HepG2 (cell line): ENCODE measurements around the gene LRRC15. TPM values are rescaled to one million over a fixed set of nuclear protein-coding genes. Genes with fewer than 3 reads are reported as not detected.
A peak's percentile ranks its signal among the peaks of the same experiment; 100 is the strongest.

Experiments
- ATF7 ChIP-seq, 2 experiments: fragments of 450-650 bp in 1 of 2; sonication (generic) in 1 of 2; formaldehyde crosslinking in 1 of 2; IDR thresholded peaks; 2 replicates each; pipeline versions ENCODE4 v1.4.0 to v1.6.1; 2016 to 2020; ENCODE audit warnings: antibody characterized with exemption in 1 of 2, mild to moderate bottlenecking in 1 of 2, missing genetic modification reagents in 1 of 2
- CC2D1A ChIP-seq: sonication (generic); formaldehyde crosslinking; IDR thresholded peaks from 2 replicates; pipeline ENCODE4 v1.8.1; 2023; ENCODE audit warnings: mild to moderate bottlenecking, missing genetic modification reagents
- ESRRA ChIP-seq: sonication (generic); formaldehyde crosslinking; IDR thresholded peaks from 2 replicates; pipeline ENCODE4 v1.5.1; 2020; ENCODE audit warnings: mild to moderate bottlenecking, low read depth, missing genetic modification reagents
- HNRNPUL1 ChIP-seq: fragments of 200-400 bp; formaldehyde crosslinking; IDR thresholded peaks from 2 replicates; pipeline ENCODE4 v1.6.1; 2017; ENCODE audit warnings: low read depth, mild to moderate bottlenecking, low read length, moderate library complexity
- KDM2A ChIP-seq: sonication (generic); formaldehyde crosslinking; IDR thresholded peaks from 2 replicates; pipeline ENCODE4 v1.4.0; 2020; ENCODE audit warnings: low read depth, missing genetic modification reagents, borderline replicate concordance
- KLF13 ChIP-seq: sonication (generic); formaldehyde crosslinking; IDR thresholded peaks from 2 replicates; pipeline ENCODE4 v1.4.0; 2020; ENCODE audit warnings: mild to moderate bottlenecking, missing genetic modification reagents
- NKX3-1 ChIP-seq: sonication (generic); formaldehyde crosslinking; IDR thresholded peaks from 2 replicates; pipeline ENCODE4 v1.5.0; 2020; ENCODE audit warnings: missing genetic modification reagents
- SMC3 ChIP-seq: IDR thresholded peaks from 2 replicates; pipeline ENCODE4 v1.6.1; 2011; ENCODE audit warnings: low read length, improper control_type of control experiment
- SOX5 ChIP-seq: IDR thresholded peaks from 2 replicates; pipeline ENCODE4 v1.6.1; 2016; ENCODE audit warnings: borderline replicate concordance
- TERF1 ChIP-seq: sonication (generic); formaldehyde crosslinking; IDR thresholded peaks from 2 replicates; pipeline ENCODE4 v1.8.0; 2022; ENCODE audit warnings: mild to moderate bottlenecking, missing genetic modification reagents, moderate library complexity
- YEATS2 ChIP-seq: sonication (generic); formaldehyde crosslinking; IDR thresholded peaks from 2 replicates; pipeline ENCODE4 v1.4.0; 2020; ENCODE audit warnings: missing genetic modification reagents, borderline replicate concordance
- ZBTB1 ChIP-seq: sonication (generic); formaldehyde crosslinking; IDR thresholded peaks from 2 replicates; pipeline ENCODE4 v1.4.0; 2020; ENCODE audit warnings: missing genetic modification reagents, borderline replicate concordance
- ZBTB14 ChIP-seq: sonication (generic); formaldehyde crosslinking; IDR thresholded peaks from 2 replicates; pipeline ENCODE4 v1.4.0; 2020; ENCODE audit warnings: missing genetic modification reagents
- ZBTB7A ChIP-seq: sonication (generic); formaldehyde crosslinking; IDR thresholded peaks from 2 replicates; pipeline ENCODE4 v1.8.0; 2022; ENCODE audit warnings: mild to moderate bottlenecking, missing genetic modification reagents
- ZC3H4 ChIP-seq: sonication (generic); formaldehyde crosslinking; IDR thresholded peaks from 2 replicates; pipeline ENCODE4 v1.4.0; 2020; ENCODE audit warnings: missing genetic modification reagents, borderline replicate concordance
- ZKSCAN8 ChIP-seq: IDR thresholded peaks from 2 replicates; pipeline ENCODE4 v1.6.1; 2016; ENCODE audit warnings: borderline replicate concordance, missing genetic modification reagents, missing compliant biosample characterization
- ZNF17 ChIP-seq: sonication (generic); formaldehyde crosslinking; IDR thresholded peaks from 2 replicates; pipeline ENCODE4 v1.5.0; 2020; ENCODE audit warnings: mild to moderate bottlenecking, missing genetic modification reagents
- ZNF205 ChIP-seq: IDR thresholded peaks from 2 replicates; pipeline ENCODE4 v1.6.1; 2018; ENCODE audit warnings: missing biosample characterization, missing genetic modification reagents
- ZNF326 ChIP-seq: sonication (generic); formaldehyde crosslinking; IDR thresholded peaks from 2 replicates; pipeline ENCODE4 v1.4.0; 2020; ENCODE audit warnings: missing genetic modification reagents, borderline replicate concordance
- ZNF672 ChIP-seq: sonication (generic); formaldehyde crosslinking; IDR thresholded peaks from 2 replicates; pipeline ENCODE4 v1.8.1; 2022; ENCODE audit warnings: missing genetic modification reagents
- ZNF709 ChIP-seq: sonication (generic); formaldehyde crosslinking; IDR thresholded peaks from 2 replicates; pipeline ENCODE4 v1.5.0; 2020; ENCODE audit warnings: mild to moderate bottlenecking, missing genetic modification reagents
- ZNF720 ChIP-seq: sonication (generic); formaldehyde crosslinking; IDR thresholded peaks from 2 replicates; pipeline ENCODE4 v1.4.0; 2020; ENCODE audit warnings: missing genetic modification reagents
- polyA plus RNA-seq, 8 experiments: library from polyadenylated mRNA; depleted of rRNA in 3 of 8; stranded (reverse) in 7 of 8; unstranded in 1 of 8; fragments of >200 nt; fragmentation: Illumina TruSeq in 4 of 8; extraction: Trizol in 4 of 8; gene quantifications; 2 replicates each; pipeline versions ENCODE4 v1.2.1 to v1.2.3, GENCODE V29; 2011 to 2016; ENCODE audit warnings: low read depth in 4 of 8, missing spikeins in 1 of 8, mixed read lengths in 1 of 8; ENCODE audit not compliant: insufficient read depth in 1 of 8
- total RNA-seq, 5 experiments: library from RNA; depleted of rRNA; stranded (reverse); fragments of >200 nt; fragmentation: Illumina TruSeq; extraction: Trizol; gene quantifications; 2 replicates each; pipeline ENCODE4 v1.2.3, GENCODE V29; 2016; ENCODE audit warnings: low read depth in 1 of 5
- TF ChIP-seq, protein P1 (sequence below): sonication (generic); formaldehyde crosslinking; IDR thresholded peaks from 2 replicates; pipeline ENCODE4 v1.8.1; 2023; ENCODE audit warnings: mild to moderate bottlenecking, missing genetic modification reagents, borderline replicate concordance
- TF ChIP-seq, protein P2 (sequence below): sonication (generic); formaldehyde crosslinking; IDR thresholded peaks from 2 replicates; pipeline ENCODE4 v1.5.0; 2020; ENCODE audit warnings: missing genetic modification reagents, mild to moderate bottlenecking, borderline replicate concordance
- TF ChIP-seq, protein P3 (sequence below): IDR thresholded peaks from 2 replicates; pipeline ENCODE4 v1.6.1; 2018; ENCODE audit warnings: missing genetic modification reagents

The LRRC15 gene
- total and polyA plus RNA-seq, 2 of the 13 experiments (the other 11 are each of a cell fraction or from before 2014, with no cell fraction given), result not detected

- TF ChIP-seq TERF1 (CRISPR knock-in tag), result peak; percentile 91
- TF ChIP-seq ZNF17 (CRISPR knock-in tag), result 0 out of 2 replicates have a peak, but pooled peaks have one; percentile 87
- TF ChIP-seq ZC3H4, result no peak
- TF ChIP-seq KDM2A (CRISPR knock-in tag), result peak; percentile 73; the same call in 1 of the 2 replicates
- peak; percentile 48; the same call in 1 of the 2 replicates for TF ChIP-seq SMC3
- no peak for TF ChIP-seq ZNF326
- no peak; the same call in none of the 2 replicates for TF ChIP-seq ZNF205
- no peak for TF ChIP-seq ZKSCAN8 (CRISPR knock-in tag)
- TF ChIP-seq, protein P1, sequence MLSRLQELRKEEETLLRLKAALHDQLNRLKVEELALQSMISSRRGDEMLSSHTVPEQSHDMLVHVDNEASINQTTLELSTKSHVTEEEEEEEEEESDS (CRISPR knock-in tag), result 0 out of 2 replicates have a peak, but pooled peaks have one; percentile 43
- TF ChIP-seq CC2D1A (CRISPR knock-in tag), result no peak
- TF ChIP-seq HNRNPUL1, result no peak
- peak; percentile 85; the same call in 1 of the 2 replicates for TF ChIP-seq ZNF672 (CRISPR knock-in tag)
- TF ChIP-seq ESRRA, result no peak; the same call in 1 of the 2 replicates
- no peak for TF ChIP-seq ZNF720 (CRISPR knock-in tag)
- TF ChIP-seq ATF7 (IDR thresholded peaks at IDR 0.05), result no peak
- TF ChIP-seq ATF7 (CRISPR knock-in tag; IDR thresholded peaks at IDR 0.05), result peak; percentile 75; the same call in 1 of the 2 replicates
- TF ChIP-seq, protein P2, sequence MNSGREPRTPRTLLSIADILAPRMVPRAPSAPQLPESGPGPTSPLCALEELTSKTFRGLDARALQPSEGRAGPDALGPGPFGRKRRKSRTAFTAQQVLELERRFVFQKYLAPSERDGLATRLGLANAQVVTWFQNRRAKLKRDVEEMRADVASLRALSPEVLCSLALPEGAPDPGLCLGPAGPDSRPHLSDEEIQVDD (CRISPR knock-in tag), result peak; percentile 94; the same call in 1 of the 2 replicates
- peak; percentile 49; the same call in 1 of the 2 replicates for TF ChIP-seq SOX5 (CRISPR knock-in tag)
- TF ChIP-seq ZNF709 (CRISPR knock-in tag), result peak; percentile 96
- TF ChIP-seq KLF13 (CRISPR knock-in tag), result no peak; the same call in none of the 2 replicates
- TF ChIP-seq ZBTB14 (CRISPR knock-in tag), result peak; percentile 69
- no peak; the same call in 1 of the 2 replicates for TF ChIP-seq YEATS2 (CRISPR knock-in tag)
- TF ChIP-seq ZBTB1, result no peak
- peak; percentile 81; the same call in 1 of the 2 replicates for TF ChIP-seq NKX3-1 (CRISPR knock-in tag)
- TF ChIP-seq, protein P3, sequence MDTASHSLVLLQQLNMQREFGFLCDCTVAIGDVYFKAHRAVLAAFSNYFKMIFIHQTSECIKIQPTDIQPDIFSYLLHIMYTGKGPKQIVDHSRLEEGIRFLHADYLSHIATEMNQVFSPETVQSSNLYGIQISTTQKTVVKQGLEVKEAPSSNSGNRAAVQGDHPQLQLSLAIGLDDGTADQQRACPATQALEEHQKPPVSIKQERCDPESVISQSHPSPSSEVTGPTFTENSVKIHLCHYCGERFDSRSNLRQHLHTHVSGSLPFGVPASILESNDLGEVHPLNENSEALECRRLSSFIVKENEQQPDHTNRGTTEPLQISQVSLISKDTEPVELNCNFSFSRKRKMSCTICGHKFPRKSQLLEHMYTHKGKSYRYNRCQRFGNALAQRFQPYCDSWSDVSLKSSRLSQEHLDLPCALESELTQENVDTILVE (CRISPR knock-in tag), result peak; percentile 37; the same call in 1 of the 2 replicates
- peak; percentile 91; the same call in 1 of the 2 replicates for TF ChIP-seq ZBTB7A (CRISPR knock-in tag)
These were observed 36.1 kb downstream of the LRRC15 start (continued) for GRCh38 chr3:194333212-194333980.
